ENCODE measurements around the gene CROCC. TPM values are rescaled to one million over a fixed set of nuclear protein-coding genes. Genes with fewer than 3 reads are reported as not detected.
A peak's percentile ranks its signal among the peaks of the same experiment; 100 is the strongest.

Gene CROCC
- total and polyA plus RNA-seq, 7 experiments from 2014 or later: 1.4 to 84.8 (median 61.9) TPM

DNA sequence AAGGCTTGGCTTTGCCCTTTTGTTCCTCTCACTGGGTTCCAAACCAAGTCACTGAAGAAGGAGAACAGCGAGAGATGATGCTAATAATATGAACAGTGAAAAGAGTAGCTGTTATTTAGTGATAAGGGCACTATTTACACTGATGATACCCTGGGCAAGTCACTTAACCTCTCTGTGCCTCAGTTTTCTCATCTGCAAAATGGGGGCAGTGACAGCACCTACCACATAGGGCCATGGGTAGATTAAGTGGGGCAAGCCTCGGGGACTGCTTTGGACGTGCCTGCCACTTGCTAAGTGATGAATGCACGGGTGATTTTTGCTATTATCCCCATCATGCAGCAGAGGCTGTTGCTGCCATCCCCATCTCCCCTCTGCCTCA, 80.8 kb downstream of the CROCC start:
- CTCF ChIA-PET: no interaction called here
- intact Hi-C loops (cut with micrococcal nuclease): no loop called here
- Mint-ChIP-seq H3K27me3 (no peaks in the 10 kb centered on the region), H3K4me1 (peaks cover 0 to 1% (median 0%) of the 10 kb centered on the region in 7 donors), H3K9me3 (no peaks in the 10 kb centered on the region), H3K4me3 (no peak overlapping the region), H3K36me3 (peaks cover 4 to 39% (median 9%) of the 10 kb centered on the region in 5 donors), H3K27ac (no peak overlapping the region)
- DNase-seq (no peak), ATAC-seq (no peak)
- H3K27me3 ChIP-seq (ENCODE audit: control insufficient read depth in 2 of 2, insufficient read depth in 2 of 2, low read length in 2 of 2): no peaks in the 10 kb centered on the region
- H3K9me3 ChIP-seq (ENCODE audit: control insufficient read depth in 2 of 3, low read length in 3 of 3): no peaks in the 10 kb centered on the region
- H3K36me3 ChIP-seq (ENCODE audit: control insufficient read depth in 2 of 3, insufficient read depth in 3 of 3, low read length in 3 of 3): peaks cover 0 to 74% (median 3%) of the 10 kb centered on the region in 3 experiments
- no peak overlapping the region for H3K4me3 ChIP-seq (ENCODE audit: low read length)
- H3K27ac ChIP-seq (ENCODE audit: low read depth, low read length): no peak overlapping the region
- POLR2A ChIA-PET: no interaction called here
- no peaks in the 10 kb centered on the region for H3K4me1 ChIP-seq (ENCODE audit: control insufficient read depth in 2 of 2, insufficient read depth in 2 of 2, low read length in 2 of 2)

DNA sequence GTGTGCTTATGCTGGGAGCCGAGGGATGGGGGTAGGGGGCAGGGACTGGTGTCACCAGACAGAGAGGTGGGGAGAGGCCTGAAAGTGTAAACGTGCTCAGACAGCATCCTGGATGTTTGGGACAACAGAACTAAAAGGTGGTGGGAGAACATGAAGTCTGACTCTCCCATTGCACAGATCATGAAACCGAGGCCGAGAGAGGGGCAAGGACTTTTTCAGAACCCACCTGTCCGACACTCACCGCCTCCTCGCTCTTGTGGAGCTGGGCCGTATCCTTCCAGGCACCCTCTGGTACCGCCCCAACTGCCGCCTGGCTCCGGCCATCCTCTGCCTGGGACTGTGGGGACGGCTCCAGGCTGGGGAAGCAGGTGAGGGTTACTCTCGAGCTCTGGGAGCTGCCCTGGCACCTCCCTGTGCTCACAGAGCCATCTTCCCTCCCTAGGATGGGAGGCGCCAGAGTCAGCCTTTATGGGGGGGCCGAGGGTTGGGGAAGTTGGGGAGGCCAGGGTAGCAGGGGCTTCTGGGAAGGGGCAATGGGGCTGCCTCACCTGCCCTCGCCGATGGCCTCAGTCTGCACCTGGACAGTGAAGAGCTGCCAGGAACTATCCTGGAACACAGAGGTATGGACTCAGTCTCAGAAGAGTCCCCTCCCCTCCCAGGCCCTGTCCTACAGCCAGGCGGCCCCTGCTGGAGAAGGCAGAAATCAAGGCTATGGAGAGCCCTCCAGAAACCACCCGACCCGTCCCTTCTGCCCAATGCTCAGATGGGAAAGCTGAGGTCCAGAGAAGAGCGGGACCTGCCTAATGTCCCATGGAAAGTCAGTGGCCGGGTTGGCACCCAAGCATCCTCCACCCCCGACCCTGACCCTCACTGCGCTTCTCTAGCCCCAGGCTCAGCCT, 83.0 kb downstream of the CROCC start:
- Mint-ChIP-seq H3K27me3 (no peaks in the 10 kb centered on the region), H3K4me3 (no peak overlapping the region), H3K9me3 (no peaks in the 10 kb centered on the region), H3K36me3 (peaks cover 0 to 27% (median 7%) of the 10 kb centered on the region in 5 donors), H3K4me1 (peaks cover 0 to 5% (median 1%) of the 10 kb centered on the region in 7 donors), H3K27ac (no peak overlapping the region)
- CTCF ChIA-PET: no interaction called here
- ATAC-seq (no peak), DNase-seq (no peak)
- no peak overlapping the region for H3K4me3 ChIP-seq (ENCODE audit: low read length)
- H3K9me3 ChIP-seq (ENCODE audit: control insufficient read depth in 2 of 3, low read length in 3 of 3): no peaks in the 10 kb centered on the region
- no peaks in the 10 kb centered on the region for H3K4me1 ChIP-seq (ENCODE audit: control insufficient read depth in 2 of 2, insufficient read depth in 2 of 2, low read length in 2 of 2)
- POLR2A ChIA-PET: no interaction called here
- H3K36me3 ChIP-seq (ENCODE audit: control insufficient read depth in 2 of 3, insufficient read depth in 3 of 3, low read length in 3 of 3): peaks cover 0 to 54% (median 3%) of the 10 kb centered on the region in 3 experiments
- H3K27ac ChIP-seq (ENCODE audit: low read depth, low read length): no peak overlapping the region
- intact Hi-C loops (cut with micrococcal nuclease): no loop called here
- H3K27me3 ChIP-seq (ENCODE audit: control insufficient read depth in 2 of 2, insufficient read depth in 2 of 2, low read length in 2 of 2): no peaks in the 10 kb centered on the region

DNA sequence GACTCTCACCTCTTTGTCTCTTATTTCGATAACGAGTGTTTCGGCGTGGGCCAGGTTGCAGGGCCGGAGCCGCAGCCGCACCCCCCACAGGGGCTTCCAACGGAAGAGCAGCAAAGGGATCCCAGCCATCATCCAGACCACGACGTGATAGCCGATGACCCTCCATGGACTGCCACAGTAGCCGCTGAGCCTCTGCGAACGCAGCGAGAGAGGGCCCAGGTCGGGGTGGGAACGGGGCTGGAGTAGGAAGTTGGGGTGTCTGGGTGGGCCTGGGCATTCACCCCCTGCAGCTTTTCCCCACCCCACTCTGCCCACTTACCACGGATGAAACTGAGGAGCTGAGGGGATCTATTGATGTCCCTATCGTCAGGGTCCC, 83.6 kb downstream of the CROCC start:
- H3K4me1 ChIP-seq (ENCODE audit: control insufficient read depth in 2 of 2, insufficient read depth in 2 of 2, low read length in 2 of 2): peaks cover 3 to 4% of the 10 kb centered on the region in 2 donors
- Mint-ChIP-seq H3K4me1 (peaks cover 0 to 12% (median 7%) of the 10 kb centered on the region in 7 donors), H3K36me3 (peaks cover 0 to 26% (median 6%) of the 10 kb centered on the region in 5 donors), H3K4me3 (no peak overlapping the region), H3K9me3 (no peaks in the 10 kb centered on the region), H3K27me3 (no peaks in the 10 kb centered on the region), H3K27ac (no peak overlapping the region)
- no peak for DNase-seq
- intact Hi-C loops (cut with micrococcal nuclease): no loop called here
- H3K9me3 ChIP-seq (ENCODE audit: control insufficient read depth in 2 of 3, low read length in 3 of 3): no peaks in the 10 kb centered on the region
- no peak overlapping the region for H3K27ac ChIP-seq (ENCODE audit: low read depth, low read length)
- POLR2A ChIA-PET: no interaction called here
- peaks cover 0 to 49% (median 3%) of the 10 kb centered on the region in 3 experiments for H3K36me3 ChIP-seq (ENCODE audit: control insufficient read depth in 2 of 3, insufficient read depth in 3 of 3, low read length in 3 of 3)
- H3K27me3 ChIP-seq (ENCODE audit: control insufficient read depth in 2 of 2, insufficient read depth in 2 of 2, low read length in 2 of 2): no peaks in the 10 kb centered on the region
- no peak for ATAC-seq
- no peak overlapping the region for H3K4me3 ChIP-seq (ENCODE audit: low read length)
- CTCF ChIA-PET: interaction anchor here (0.6 kb wide), 2 partner anchors 376 to 792 kb away, joined by 3 to 6 read pairs; no protein-coding TSS in a partner anchor

DNA sequence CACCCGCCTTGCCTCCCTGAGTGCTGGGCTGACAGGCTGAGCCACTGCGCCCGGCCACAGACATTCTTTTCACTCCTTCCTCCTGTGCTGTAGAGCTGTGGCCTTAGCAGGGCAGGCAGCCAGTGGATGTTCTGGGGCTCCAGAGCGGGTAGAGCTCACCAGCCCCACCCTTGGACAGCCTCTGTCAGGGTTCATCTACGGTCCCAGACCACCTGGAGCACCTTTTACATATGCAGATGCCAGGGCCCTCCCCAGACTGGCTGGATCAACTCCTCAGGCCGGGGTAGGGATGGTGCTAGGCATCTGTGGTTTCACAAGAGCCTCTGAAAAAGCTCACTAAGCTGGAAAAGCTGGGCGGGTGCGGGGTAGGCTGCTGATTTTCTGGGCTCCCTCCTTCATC, 85.4 kb downstream of the CROCC start:
- ATAC-seq (no peak), DNase-seq (no peak)
- Mint-ChIP-seq H3K4me3 (no peak overlapping the region), H3K4me1 (peaks cover 3 to 22% (median 15%) of the 10 kb centered on the region in 7 donors), H3K27me3 (no peaks in the 10 kb centered on the region), H3K9me3 (no peaks in the 10 kb centered on the region), H3K27ac (no peak overlapping the region), H3K36me3 (peaks cover 0 to 19% (median 6%) of the 10 kb centered on the region in 5 donors)
- intact Hi-C loops (cut with micrococcal nuclease): no loop called here
- H3K27me3 ChIP-seq (ENCODE audit: control insufficient read depth in 2 of 2, insufficient read depth in 2 of 2, low read length in 2 of 2): no peaks in the 10 kb centered on the region
- H3K4me1 ChIP-seq (ENCODE audit: control insufficient read depth in 2 of 2, insufficient read depth in 2 of 2, low read length in 2 of 2): peaks cover 12 to 15% of the 10 kb centered on the region in 2 donors
- H3K36me3 ChIP-seq (ENCODE audit: control insufficient read depth in 2 of 3, insufficient read depth in 3 of 3, low read length in 3 of 3): peaks cover 0 to 38% (median 3%) of the 10 kb centered on the region in 3 experiments
- H3K27ac ChIP-seq (ENCODE audit: low read depth, low read length): no peak overlapping the region
- H3K4me3 ChIP-seq (ENCODE audit: low read length): no peak overlapping the region
- CTCF ChIA-PET: interaction anchor here (0.7 kb wide), 1 partner anchor 78 kb away, joined by 3 read pairs; no protein-coding TSS in a partner anchor
- POLR2A ChIA-PET: no interaction called here
- H3K9me3 ChIP-seq (ENCODE audit: control insufficient read depth in 2 of 3, low read length in 3 of 3): no peaks in the 10 kb centered on the region

DNA sequence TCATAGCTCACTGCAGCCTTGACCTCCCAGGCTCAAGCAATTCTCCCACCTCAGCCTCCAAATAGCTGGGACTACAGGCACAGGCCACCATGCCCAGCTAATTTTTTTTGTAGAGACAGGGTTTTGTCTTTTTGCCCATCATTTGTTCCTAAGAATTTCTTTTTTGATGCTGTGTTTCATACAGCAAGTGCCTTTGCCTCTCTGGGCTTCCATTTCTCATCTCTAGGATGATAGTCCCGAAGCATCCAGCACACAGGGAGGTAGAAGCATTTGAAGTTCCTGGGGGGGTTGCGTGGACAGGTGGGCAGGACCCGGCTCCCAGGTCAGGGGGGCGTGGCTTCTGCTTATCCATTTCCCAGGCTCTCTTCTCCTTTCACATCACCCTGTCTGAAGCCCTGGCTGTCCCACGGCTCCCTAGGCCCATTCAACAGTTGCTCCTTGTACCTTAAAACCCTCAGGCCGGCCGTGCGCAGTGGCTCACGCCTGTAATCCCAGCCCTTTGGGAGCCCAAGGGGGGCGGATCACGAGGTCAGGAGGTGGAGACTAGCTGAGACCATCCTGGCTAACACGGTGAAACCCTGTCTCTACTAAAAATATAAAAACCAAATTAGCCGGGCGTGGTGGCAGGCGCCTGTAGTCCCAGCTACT, 86.6 kb downstream of the CROCC start:
- H3K27me3 Mint-ChIP-seq: peaks cover 0 to 2% (median 0%) of the 10 kb centered on the region in 5 donors
- H3K4me3 Mint-ChIP-seq: no peak overlapping the region
- no peak overlapping the region for H3K27ac Mint-ChIP-seq
- H3K9me3 Mint-ChIP-seq: no peaks in the 10 kb centered on the region
- DNase-seq (no peak), ATAC-seq (no peak)
- H3K9me3 ChIP-seq (ENCODE audit: control insufficient read depth in 2 of 3, low read length in 3 of 3): no peaks in the 10 kb centered on the region
- CTCF ChIA-PET: no interaction called here
- H3K4me3 ChIP-seq (ENCODE audit: low read length): no peak overlapping the region
- POLR2A ChIA-PET: interaction anchor here (0.6 kb wide), 1 partner anchor 9 kb away, joined by 3 read pairs; no protein-coding TSS in a partner anchor
- H3K4me1 Mint-ChIP-seq: peaks cover 9 to 24% (median 17%) of the 10 kb centered on the region in 7 donors
- peaks cover 0 to 26% (median 3%) of the 10 kb centered on the region in 3 experiments for H3K36me3 ChIP-seq (ENCODE audit: control insufficient read depth in 2 of 3, insufficient read depth in 3 of 3, low read length in 3 of 3)
- H3K4me1 ChIP-seq (ENCODE audit: control insufficient read depth in 2 of 2, insufficient read depth in 2 of 2, low read length in 2 of 2): peaks cover 15 to 16% of the 10 kb centered on the region in 2 donors
- intact Hi-C loops (cut with micrococcal nuclease): no loop called here
- no peak overlapping the region for H3K27ac ChIP-seq (ENCODE audit: low read depth, low read length)
- no peaks in the 10 kb centered on the region for H3K27me3 ChIP-seq (ENCODE audit: control insufficient read depth in 2 of 2, insufficient read depth in 2 of 2, low read length in 2 of 2)
- H3K36me3 Mint-ChIP-seq: peaks cover 0 to 9% (median 6%) of the 10 kb centered on the region in 5 donors

DNA sequence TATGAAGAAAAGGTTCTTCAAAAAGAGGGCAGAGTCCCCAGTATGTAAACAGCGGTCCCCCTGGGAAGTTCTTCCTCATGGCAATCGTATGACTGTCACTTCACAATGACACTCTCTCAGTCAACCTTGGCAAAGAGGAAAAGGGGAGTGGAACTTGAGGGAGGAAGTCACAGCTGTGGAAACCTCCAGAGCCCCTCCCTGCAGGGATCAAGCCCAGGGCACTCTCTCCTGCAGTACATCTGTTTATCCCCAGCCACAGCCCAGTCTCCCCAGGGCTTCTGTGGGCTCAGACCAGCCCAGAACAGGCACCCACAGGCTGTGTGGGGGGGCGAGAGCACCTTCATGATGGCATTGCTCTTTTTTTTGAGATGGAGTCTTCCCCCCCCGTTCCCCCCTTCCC, 88.0 kb downstream of the CROCC start:
- Mint-ChIP-seq H3K4me3 (peak overlapping the region in 5 of 10 donors; percentile 11 to 86 (median 58)), H3K27ac (peak overlapping the region in 1 of 9 donors; percentile 6), H3K36me3 (no peaks in the 10 kb centered on the region), H3K9me3 (no peaks in the 10 kb centered on the region), H3K27me3 (peaks cover 0 to 2% (median 0%) of the 10 kb centered on the region in 5 donors), H3K4me1 (peaks cover 9 to 27% (median 17%) of the 10 kb centered on the region in 7 donors)
- H3K27ac ChIP-seq (ENCODE audit: low read depth, low read length): no peak overlapping the region
- intact Hi-C loops (cut with micrococcal nuclease): loop anchor here (2.0 to 10.0 kb wide), 5 partner anchors 45 to 1482 kb away; partner anchors contain the start of genes DNAJC16 (in 1 of the 2) and SZRD1 (in 1 of the 2)
- no peak overlapping the region for H3K4me3 ChIP-seq (ENCODE audit: low read length)
- H3K36me3 ChIP-seq (ENCODE audit: control insufficient read depth in 2 of 3, insufficient read depth in 3 of 3, low read length in 3 of 3): peaks cover 0 to 18% (median 2%) of the 10 kb centered on the region in 3 experiments
- POLR2A ChIA-PET: interaction anchor here (0.6 kb wide), 1 partner anchor 43 kb away, joined by 3 read pairs; no protein-coding TSS in a partner anchor
- H3K9me3 ChIP-seq (ENCODE audit: control insufficient read depth in 2 of 3, low read length in 3 of 3): no peaks in the 10 kb centered on the region
- ATAC-seq: no peak
- CTCF ChIA-PET: no interaction called here
- H3K27me3 ChIP-seq (ENCODE audit: control insufficient read depth in 2 of 2, insufficient read depth in 2 of 2, low read length in 2 of 2): no peaks in the 10 kb centered on the region
- peaks cover 15 to 16% of the 10 kb centered on the region in 2 donors for H3K4me1 ChIP-seq (ENCODE audit: control insufficient read depth in 2 of 2, insufficient read depth in 2 of 2, low read length in 2 of 2)
- DNase-seq: no peak
